HepG2 (cell line): ENCODE measurements around the gene GRIK3. TPM values are rescaled to one million over a fixed set of nuclear protein-coding genes. Genes with fewer than 3 reads are reported as not detected.

Experiments used
- ATAC-seq: fragments of 200-7000 bp; cut with Tn5 transposase; 3 replicates; pipeline ENCODE4 v1.9.1; 2020; ENCODE audit warnings: mild to moderate bottlenecking, moderate library complexity
- BruUV-seq: library from RNA; stranded (reverse); fragments of 400-500 nt; replicated peaks from 2 replicates; lab custom pipeline; 2021; lab: Mats Ljungman, UMichigan
- CTCF ChIA-PET: fragments of 300-600 bp; formaldehyde crosslinking; extraction: SDS; loops from one replicate; lab custom pipeline; 2021; ENCODE audit warnings: low total read pairs, inconsistent platforms, low intra/inter-chr PET ratio; lab: Yijun Ruan, JAX
- POLR2A ChIA-PET: fragments of 350-600 bp; sonication (Branson Sonifier 250); formaldehyde crosslinking; loops from one replicate; lab custom pipeline; 2020; ENCODE audit warnings: antibody characterized with exemption, inconsistent platforms; lab: Yijun Ruan, JAX
- DNase-seq: peaks from one replicate; pipeline ENCODE4 v3.0.0-alpha.2; 2015; ENCODE audit warnings: low spot score
- FAIRE-seq: peaks from 3 replicates; lab custom pipeline; 2011; peaks lifted over from hg19 to GRCh38; lab: Jason Lieb, UNC
- H2AFZ ChIP-seq: one replicate; pipeline ENCODE4 v1.6.1; 2011; ENCODE audit warnings: low read length, inconsistent platforms
- H3K27ac ChIP-seq: fragments of 300-600 bp; 3 replicates; pipeline ENCODE4 v1.8.0; 2011; ENCODE audit warnings: mixed run types, mild to moderate bottlenecking, mixed read lengths, low read length, inconsistent platforms; ENCODE audit not compliant: insufficient read depth; ENCODE audit errors: extremely low read length
- H3K27me3 ChIP-seq, 2 experiments: fragments of 200-600 bp in 1 of 2; 2 replicates in 1 of 2; 3 replicates in 1 of 2; pipeline versions ENCODE4 v1.6.0 to v1.8.0; 2011; ENCODE audit warnings: low read length in 2 of 2, mild to moderate bottlenecking in 2 of 2, moderate library complexity in 2 of 2, inconsistent platforms in 1 of 2; ENCODE audit not compliant: insufficient read depth in 2 of 2, control insufficient read depth in 1 of 2
- H3K36me3 ChIP-seq, 2 experiments: fragments of 200-600 bp in 1 of 2; replicated peaks in 1 of 2; 2 replicates in 1 of 2; 3 replicates in 1 of 2; pipeline versions ENCODE4 v1.5.1 to v1.8.0; 2011; ENCODE audit warnings: low read length in 2 of 2, inconsistent platforms in 1 of 2; ENCODE audit not compliant: insufficient read depth in 2 of 2, control insufficient read depth in 1 of 2
- H3K4me1 ChIP-seq: 2 replicates; pipeline ENCODE4 v1.5.1; 2012; ENCODE audit warnings: low read length, inconsistent platforms; ENCODE audit not compliant: insufficient read depth
- H3K4me2 ChIP-seq: 2 replicates; pipeline ENCODE4 v1.6.0; 2011; ENCODE audit warnings: low read depth, low read length, inconsistent platforms
- H3K4me3 ChIP-seq, 3 experiments: fragments of 200-600 bp in 1 of 3; sonication (generic), shearing (Covaris generic) in 1 of 3; replicated peaks in 1 of 3; 2 replicates each; pipeline ENCODE4 v1.5.1; 2011 to 2016; ENCODE audit warnings: low read length in 3 of 3, inconsistent platforms in 2 of 3, low read depth in 2 of 3, mild to moderate bottlenecking in 2 of 3, control low read depth in 1 of 3, mixed read lengths in 1 of 3; ENCODE audit not compliant: insufficient read depth in 1 of 3
- H3K79me2 ChIP-seq: one replicate; pipeline ENCODE4 v1.6.1; 2011; ENCODE audit warnings: low read length, inconsistent platforms; ENCODE audit not compliant: insufficient read depth
- H3K9ac ChIP-seq: 2 replicates; pipeline ENCODE4 v1.6.0; 2011; ENCODE audit warnings: mild to moderate bottlenecking, low read depth, low read length, inconsistent platforms; ENCODE audit not compliant: insufficient read depth
- H3K9me3 ChIP-seq: 2 replicates; pipeline ENCODE4 v1.5.1; 2012; ENCODE audit warnings: mild to moderate bottlenecking, low read length
- H4K20me1 ChIP-seq: 2 replicates; pipeline ENCODE4 v1.6.0; 2011; ENCODE audit warnings: inconsistent platforms, mild to moderate bottlenecking, low read length, moderate library complexity; ENCODE audit not compliant: insufficient read depth
- KDM5B ChIP-seq: sonication (generic); formaldehyde crosslinking; IDR thresholded peaks from 2 replicates; pipeline ENCODE4 v1.4.0; 2020; ENCODE audit warnings: missing genetic modification reagents, mild to moderate bottlenecking, borderline replicate concordance
- NFIC ChIP-seq: IDR thresholded peaks from 2 replicates; pipeline ENCODE4 v1.6.1; 2012; ENCODE audit warnings: mild to moderate bottlenecking, low read length, inconsistent platforms
- REXO4 ChIP-seq: sonication (generic); formaldehyde crosslinking; IDR thresholded peaks from 2 replicates; pipeline ENCODE4 v1.8.0; 2022; ENCODE audit warnings: missing genetic modification reagents, mild to moderate bottlenecking, borderline replicate concordance
- YEATS4 ChIP-seq: sonication (generic); formaldehyde crosslinking; IDR thresholded peaks from 2 replicates; pipeline ENCODE4 v1.4.0; 2020; ENCODE audit warnings: missing genetic modification reagents, borderline replicate concordance
- ZFP37 ChIP-seq: sonication (generic); formaldehyde crosslinking; IDR thresholded peaks from 2 replicates; pipeline ENCODE4 v1.4.0; 2020; ENCODE audit warnings: missing genetic modification reagents, borderline replicate concordance
- ZNF484 ChIP-seq: sonication (generic); formaldehyde crosslinking; IDR thresholded peaks from 2 replicates; pipeline ENCODE4 v1.5.1; 2020; ENCODE audit warnings: mild to moderate bottlenecking, low read depth, missing genetic modification reagents, borderline replicate concordance
- WGBS: methylation state at CpG from one replicate; pipeline ENCODE4 v1.1.6; 2017; ENCODE audit warnings: low lambda C conversion rate; 5-methylcytosine and 5-hydroxymethylcytosine counted together
- in situ Hi-C: cut with HindIII; loops from 2 replicates; pipeline ENCODE4 v1.10.0; 2017; ENCODE audit warnings: low pct_unique_long_range_greater_than_20kb; ENCODE audit not compliant: extremely low pct_ligation_motif_present
- intact Hi-C: fragments of 100-400 bp; cut with micrococcal nuclease; formaldehyde crosslinking; loops from one replicate; pipeline ENCODE4 v1.10.0; 2022; ENCODE audit not compliant: unreplicated experiment
- polyA plus RNA-seq, 8 experiments: library from polyadenylated mRNA; depleted of rRNA in 3 of 8; stranded (reverse) in 7 of 8; unstranded in 1 of 8; fragments of >200 nt; fragmentation: Illumina TruSeq in 4 of 8; extraction: Trizol in 4 of 8; gene quantifications; 2 replicates each; pipeline versions ENCODE4 v1.2.1 to v1.2.3, GENCODE V29; 2011 to 2016; ENCODE audit warnings: low read depth in 4 of 8, missing spikeins in 1 of 8, mixed read lengths in 1 of 8; ENCODE audit not compliant: insufficient read depth in 1 of 8
- total RNA-seq, 5 experiments: library from RNA; depleted of rRNA; stranded (reverse); fragments of >200 nt; fragmentation: Illumina TruSeq; extraction: Trizol; gene quantifications; 2 replicates each; pipeline ENCODE4 v1.2.3, GENCODE V29; 2016; ENCODE audit warnings: low read depth in 1 of 5
- TF ChIP-seq, protein P1 (sequence below), 2 experiments: sonication (generic) in 1 of 2; formaldehyde crosslinking in 1 of 2; IDR thresholded peaks; 2 replicates each; pipeline versions ENCODE4 v1.5.1 to v1.6.1; 2011 to 2020; ENCODE audit warnings: borderline replicate concordance in 1 of 2, low read depth in 1 of 2, low read length in 1 of 2, mild to moderate bottlenecking in 1 of 2, missing genetic modification reagents in 1 of 2, moderate library complexity in 1 of 2
- TF ChIP-seq, protein P2 (sequence below): IDR thresholded peaks from 2 replicates; pipeline ENCODE4 v1.6.1; 2012; ENCODE audit warnings: low read length, improper control_type of control experiment
- TF ChIP-seq, protein P3 (sequence below): sonication (generic); formaldehyde crosslinking; IDR thresholded peaks from 2 replicates; pipeline ENCODE4 v1.5.1; 2020; ENCODE audit warnings: mild to moderate bottlenecking, missing genetic modification reagents, borderline replicate concordance

Gene GRIK3
- total and polyA plus RNA-seq, 2 of the 13 experiments (the other 11 are each of a cell fraction or from before 2014, with no cell fraction given), result not detected

DNA sequence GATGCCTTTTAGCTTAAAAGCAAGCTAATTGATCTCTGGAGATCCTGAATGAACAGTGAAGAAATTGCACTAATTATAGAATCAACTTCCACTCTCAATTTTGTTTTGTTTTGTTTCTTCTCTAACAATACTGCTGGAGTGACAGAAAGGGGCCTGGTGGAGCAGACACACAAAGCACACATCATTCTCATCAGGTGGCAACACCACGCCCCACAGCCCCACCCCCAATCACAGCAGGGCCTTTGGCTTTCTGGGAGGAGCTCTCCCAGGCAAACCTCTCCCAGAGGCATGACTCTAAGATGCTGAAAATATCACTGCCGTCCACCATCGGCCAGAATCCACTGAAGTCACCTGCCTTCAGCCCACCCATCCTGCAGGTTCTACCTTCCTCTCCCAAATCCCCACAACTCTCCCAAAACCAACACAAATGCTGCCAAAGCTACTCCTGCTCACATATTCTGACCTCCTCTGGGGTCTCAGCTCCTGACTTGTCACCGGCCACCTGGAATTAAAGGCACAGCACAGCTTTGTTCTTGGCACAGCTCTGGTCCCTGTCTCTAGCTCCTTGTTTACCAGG, 120.7 kb downstream of the GRIK3 start (continued):
- TF ChIP-seq, protein P1, sequence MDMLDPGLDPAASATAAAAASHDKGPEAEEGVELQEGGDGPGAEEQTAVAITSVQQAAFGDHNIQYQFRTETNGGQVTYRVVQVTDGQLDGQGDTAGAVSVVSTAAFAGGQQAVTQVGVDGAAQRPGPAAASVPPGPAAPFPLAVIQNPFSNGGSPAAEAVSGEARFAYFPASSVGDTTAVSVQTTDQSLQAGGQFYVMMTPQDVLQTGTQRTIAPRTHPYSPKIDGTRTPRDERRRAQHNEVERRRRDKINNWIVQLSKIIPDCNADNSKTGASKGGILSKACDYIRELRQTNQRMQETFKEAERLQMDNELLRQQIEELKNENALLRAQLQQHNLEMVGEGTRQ (IDR thresholded peaks at IDR 0.05; ENCODE audit: low read depth, low read length), result no peak
- TF ChIP-seq, protein P1 (CRISPR knock-in tag; IDR thresholded peaks at IDR 0.05; ENCODE audit: borderline replicate concordance), result no peak
- TF ChIP-seq NFIC, result no peak

DNA sequence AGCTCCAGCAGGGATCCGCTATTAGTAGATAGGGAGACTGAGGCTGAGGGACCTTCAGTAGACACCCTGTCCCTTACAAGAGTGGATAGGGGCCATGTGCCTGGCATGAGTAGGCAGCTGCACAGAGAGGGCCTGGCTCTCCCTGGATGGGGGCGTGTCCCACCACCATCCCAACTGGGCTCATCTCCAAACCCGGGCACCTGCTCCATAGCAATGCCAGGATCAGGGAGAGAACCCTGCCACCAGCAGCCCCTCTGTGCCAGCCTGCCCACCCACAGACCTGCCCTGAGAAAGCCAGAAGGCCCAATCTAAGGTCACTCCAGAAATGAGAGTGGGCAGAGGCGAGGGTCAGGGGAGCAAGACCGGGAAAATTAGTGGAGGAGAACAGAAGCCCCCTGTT, 121.3 kb downstream of the GRIK3 start:
- Histone ChIP-seq H3K9ac (no peak overlapping the region), H3K4me1 (no peaks in the 10 kb centered on the region), H3K79me2 (no peaks in the 10 kb centered on the region), H3K4me2 (no peak overlapping the region), H2AFZ (no peak overlapping the region), H3K9me3 (no peaks in the 10 kb centered on the region), H3K4me3 (no peak overlapping the region), H3K36me3 (no peaks in the 10 kb centered on the region), H3K27ac (no peak overlapping the region), H3K27me3 (peaks cover 2 to 13% of the 10 kb centered on the region in 2 experiments; a peak in 4 of 5 replicates), H4K20me1 (no peaks in the 10 kb centered on the region)
- BruUV-seq, result no TSS peak
- ChIA-PET POLR2A (no interaction called here), CTCF (no interaction called here)
- DNase-seq (no peak), ATAC-seq (no peak), FAIRE-seq (no peak)
- intact Hi-C loops, result no loop called here
- in situ Hi-C loops, result no loop called here
- WGBS, result 0% methylated on average over 3 of the region's 5 CpGs
- TF ChIP-seq REXO4 (CRISPR knock-in tag), result no peak
- TF ChIP-seq ZNF484 (CRISPR knock-in tag), result no peak
- TF ChIP-seq, protein P2, sequence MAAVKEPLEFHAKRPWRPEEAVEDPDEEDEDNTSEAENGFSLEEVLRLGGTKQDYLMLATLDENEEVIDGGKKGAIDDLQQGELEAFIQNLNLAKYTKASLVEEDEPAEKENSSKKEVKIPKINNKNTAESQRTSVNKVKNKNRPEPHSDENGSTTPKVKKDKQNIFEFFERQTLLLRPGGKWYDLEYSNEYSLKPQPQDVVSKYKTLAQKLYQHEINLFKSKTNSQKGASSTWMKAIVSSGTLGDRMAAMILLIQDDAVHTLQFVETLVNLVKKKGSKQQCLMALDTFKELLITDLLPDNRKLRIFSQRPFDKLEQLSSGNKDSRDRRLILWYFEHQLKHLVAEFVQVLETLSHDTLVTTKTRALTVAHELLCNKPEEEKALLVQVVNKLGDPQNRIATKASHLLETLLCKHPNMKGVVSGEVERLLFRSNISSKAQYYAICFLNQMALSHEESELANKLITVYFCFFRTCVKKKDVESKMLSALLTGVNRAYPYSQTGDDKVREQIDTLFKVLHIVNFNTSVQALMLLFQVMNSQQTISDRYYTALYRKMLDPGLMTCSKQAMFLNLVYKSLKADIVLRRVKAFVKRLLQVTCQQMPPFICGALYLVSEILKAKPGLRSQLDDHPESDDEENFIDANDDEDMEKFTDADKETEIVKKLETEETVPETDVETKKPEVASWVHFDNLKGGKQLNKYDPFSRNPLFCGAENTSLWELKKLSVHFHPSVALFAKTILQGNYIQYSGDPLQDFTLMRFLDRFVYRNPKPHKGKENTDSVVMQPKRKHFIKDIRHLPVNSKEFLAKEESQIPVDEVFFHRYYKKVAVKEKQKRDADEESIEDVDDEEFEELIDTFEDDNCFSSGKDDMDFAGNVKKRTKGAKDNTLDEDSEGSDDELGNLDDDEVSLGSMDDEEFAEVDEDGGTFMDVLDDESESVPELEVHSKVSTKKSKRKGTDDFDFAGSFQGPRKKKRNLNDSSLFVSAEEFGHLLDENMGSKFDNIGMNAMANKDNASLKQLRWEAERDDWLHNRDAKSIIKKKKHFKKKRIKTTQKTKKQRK, result no peak
- TF ChIP-seq, protein P3, sequence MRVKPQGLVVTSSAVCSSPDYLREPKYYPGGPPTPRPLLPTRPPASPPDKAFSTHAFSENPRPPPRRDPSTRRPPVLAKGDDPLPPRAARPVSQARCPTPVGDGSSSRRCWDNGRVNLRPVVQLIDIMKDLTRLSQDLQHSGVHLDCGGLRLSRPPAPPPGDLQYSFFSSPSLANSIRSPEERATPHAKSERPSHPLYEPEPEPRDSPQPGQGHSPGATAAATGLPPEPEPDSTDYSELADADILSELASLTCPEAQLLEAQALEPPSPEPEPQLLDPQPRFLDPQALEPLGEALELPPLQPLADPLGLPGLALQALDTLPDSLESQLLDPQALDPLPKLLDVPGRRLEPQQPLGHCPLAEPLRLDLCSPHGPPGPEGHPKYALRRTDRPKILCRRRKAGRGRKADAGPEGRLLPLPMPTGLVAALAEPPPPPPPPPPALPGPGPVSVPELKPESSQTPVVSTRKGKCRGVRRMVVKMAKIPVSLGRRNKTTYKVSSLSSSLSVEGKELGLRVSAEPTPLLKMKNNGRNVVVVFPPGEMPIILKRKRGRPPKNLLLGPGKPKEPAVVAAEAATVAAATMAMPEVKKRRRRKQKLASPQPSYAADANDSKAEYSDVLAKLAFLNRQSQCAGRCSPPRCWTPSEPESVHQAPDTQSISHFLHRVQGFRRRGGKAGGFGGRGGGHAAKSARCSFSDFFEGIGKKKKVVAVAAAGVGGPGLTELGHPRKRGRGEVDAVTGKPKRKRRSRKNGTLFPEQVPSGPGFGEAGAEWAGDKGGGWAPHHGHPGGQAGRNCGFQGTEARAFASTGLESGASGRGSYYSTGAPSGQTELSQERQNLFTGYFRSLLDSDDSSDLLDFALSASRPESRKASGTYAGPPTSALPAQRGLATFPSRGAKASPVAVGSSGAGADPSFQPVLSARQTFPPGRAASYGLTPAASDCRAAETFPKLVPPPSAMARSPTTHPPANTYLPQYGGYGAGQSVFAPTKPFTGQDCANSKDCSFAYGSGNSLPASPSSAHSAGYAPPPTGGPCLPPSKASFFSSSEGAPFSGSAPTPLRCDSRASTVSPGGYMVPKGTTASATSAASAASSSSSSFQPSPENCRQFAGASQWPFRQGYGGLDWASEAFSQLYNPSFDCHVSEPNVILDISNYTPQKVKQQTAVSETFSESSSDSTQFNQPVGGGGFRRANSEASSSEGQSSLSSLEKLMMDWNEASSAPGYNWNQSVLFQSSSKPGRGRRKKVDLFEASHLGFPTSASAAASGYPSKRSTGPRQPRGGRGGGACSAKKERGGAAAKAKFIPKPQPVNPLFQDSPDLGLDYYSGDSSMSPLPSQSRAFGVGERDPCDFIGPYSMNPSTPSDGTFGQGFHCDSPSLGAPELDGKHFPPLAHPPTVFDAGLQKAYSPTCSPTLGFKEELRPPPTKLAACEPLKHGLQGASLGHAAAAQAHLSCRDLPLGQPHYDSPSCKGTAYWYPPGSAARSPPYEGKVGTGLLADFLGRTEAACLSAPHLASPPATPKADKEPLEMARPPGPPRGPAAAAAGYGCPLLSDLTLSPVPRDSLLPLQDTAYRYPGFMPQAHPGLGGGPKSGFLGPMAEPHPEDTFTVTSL (CRISPR knock-in tag), result no peak
- TF ChIP-seq YEATS4 (CRISPR knock-in tag), result no peak
- TF ChIP-seq KDM5B, result no peak
- TF ChIP-seq ZFP37 (CRISPR knock-in tag), result no peak
